GM18517 (cell line): ENCODE measurements around the gene POLG.
A peak's percentile ranks its signal among the peaks of the same experiment; 100 is the strongest.

Experiments used
- ATAC-seq: cut with Tn5 transposase; IDR thresholded peaks from one replicate; pipeline ENCODE4 v1.9.1; 2021; ENCODE audit warnings: mild to moderate bottlenecking, moderate library complexity; ENCODE audit not compliant: unreplicated experiment

The POLG gene

DNA sequence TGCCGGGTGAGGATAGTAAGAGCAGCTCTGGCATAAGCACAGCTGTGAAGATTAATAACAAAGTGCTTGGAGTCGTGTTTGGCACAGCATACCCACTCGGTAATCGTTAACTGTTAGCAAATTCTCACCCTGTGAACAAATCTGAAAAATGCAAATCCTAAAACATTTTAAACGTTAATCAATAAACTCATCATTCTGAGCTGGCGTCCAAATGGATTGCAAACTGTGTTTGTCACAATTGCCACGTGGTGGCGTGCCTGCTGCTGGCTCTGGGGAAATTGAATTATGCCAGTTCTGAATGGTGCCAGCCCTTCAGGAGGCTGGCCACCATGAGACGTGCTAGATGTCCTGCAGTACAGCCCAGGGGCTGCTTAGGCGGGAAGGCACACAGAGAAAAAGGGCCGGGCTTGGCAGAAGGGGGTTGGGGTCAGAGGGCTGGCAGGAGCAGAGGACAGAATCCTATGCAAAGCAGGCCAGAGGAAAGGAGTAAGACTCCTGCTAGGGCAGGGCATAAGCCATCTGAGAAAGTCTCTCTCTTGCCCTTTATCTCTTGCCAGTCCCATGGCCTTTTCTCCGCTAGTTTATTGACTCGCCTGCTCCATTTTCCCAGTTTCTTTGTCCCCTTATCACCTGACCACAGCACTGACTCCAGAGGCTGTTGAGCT lies 22.1 kb upstream of the POLG start:
- no peak for ATAC-seq

DNA sequence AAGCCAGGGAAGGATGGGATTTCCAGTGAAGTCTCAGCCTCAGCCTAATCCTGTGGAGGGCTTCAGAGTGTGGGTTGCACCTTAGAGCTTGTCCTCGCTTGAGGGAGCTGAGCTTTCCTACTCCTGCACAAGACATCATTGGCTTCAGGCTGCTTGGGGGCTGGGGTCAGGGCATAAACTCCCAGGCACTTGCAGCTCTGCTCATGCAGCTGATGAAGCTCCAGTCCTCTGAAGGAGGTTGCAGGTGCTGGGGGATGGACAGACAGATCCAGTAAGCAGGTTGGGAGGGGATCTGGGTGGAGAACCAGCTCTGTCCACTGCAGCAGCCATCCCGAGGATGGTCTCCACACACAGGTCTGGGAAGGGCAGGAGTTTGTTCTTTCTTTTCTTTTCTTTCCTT lies 19.4 kb upstream of the POLG start:
- ATAC-seq: no peak

DNA sequence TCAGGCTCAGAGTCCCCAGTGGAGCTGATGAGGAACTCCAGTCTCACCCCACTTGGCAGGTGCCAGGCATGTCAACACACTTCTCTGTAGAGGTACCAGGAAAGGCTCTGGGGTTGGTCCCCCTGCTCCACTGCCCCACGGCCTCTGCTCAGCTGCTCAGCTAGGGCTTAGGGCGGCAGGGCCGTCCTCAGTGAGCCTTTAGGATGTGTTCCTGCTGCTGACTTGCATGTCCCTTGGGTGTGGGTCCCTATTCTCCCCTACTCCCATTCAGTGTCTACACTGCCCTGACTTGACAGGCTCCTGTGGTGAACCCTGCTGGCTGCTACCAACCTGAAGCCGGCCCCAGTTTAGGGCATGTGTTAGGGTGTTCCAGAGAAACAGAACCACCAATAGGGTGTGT lies 17.9 kb upstream of the POLG start:
- ATAC-seq: no peak

DNA sequence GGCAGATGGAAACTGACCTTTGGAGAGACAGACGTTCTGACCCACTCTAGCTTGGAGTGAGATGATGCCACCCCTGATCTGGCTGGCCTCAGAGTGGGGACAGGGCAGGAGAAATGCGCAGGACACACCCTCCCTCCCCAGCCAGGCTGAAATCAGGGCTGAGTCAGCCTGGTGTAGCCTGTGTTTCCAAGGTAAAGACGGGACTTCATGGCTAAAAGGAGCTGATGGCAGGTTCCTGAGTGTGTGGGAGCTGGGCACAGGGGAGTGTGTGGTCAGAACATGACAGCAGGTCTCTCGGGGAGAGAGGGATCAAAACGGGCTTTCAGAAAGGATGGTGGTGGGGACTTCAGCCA lies 14.6 kb upstream of the POLG start:
- ATAC-seq: no peak

DNA sequence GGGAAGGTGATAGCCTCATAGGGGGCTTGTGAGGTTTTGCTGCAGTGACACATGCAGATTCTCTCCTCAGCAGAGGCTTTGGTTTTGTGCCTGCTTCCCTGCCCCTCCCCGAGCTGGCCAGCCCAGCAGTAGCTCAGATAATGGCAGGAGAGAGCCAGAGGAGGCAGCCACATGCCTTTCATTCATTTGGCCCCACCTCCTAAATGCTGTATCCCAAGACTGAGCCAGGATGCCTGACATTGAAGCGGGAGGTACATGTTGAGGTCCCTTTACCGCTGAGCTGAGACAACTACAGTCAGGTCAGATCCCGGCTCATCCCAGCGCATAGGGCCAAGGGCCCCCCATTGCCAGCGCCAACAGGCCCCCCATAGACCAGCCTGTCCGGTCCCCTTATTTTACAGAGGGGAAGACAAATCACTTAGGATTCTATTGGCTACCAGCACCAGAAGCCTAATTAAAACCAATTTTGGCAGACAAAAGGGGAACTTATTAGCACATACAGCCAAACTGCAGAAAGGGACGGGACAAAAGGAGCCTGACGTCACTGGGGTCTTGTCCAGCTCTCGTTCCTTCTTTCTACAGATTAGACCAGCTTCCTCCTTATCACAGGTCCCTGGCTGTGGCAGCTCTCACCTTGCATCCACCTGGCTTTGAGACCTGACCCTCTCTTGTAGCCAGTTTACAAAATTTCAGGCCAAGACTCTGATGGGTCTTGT lies 12.1 kb upstream of the POLG start:
- no peak for ATAC-seq

DNA sequence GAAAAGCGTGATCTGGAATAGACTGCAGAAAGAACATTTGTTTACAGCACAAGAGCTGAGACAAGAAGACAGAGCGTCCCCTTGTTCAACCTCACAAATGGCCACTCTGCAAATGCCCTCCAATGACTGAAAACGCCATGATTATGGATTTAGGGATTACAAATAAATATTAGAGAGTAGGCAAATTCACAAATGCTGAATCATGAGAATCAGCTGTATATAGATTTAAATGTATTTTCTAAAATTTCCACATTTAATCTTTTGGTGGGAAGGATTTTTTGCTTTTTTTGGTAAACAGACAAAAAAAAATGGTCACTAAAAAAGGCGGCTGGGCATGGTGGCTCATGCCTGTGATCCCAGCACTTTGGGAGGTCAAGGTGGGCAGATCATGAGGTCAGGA lies 10.6 kb upstream of the POLG start:
- ATAC-seq: no peak

DNA sequence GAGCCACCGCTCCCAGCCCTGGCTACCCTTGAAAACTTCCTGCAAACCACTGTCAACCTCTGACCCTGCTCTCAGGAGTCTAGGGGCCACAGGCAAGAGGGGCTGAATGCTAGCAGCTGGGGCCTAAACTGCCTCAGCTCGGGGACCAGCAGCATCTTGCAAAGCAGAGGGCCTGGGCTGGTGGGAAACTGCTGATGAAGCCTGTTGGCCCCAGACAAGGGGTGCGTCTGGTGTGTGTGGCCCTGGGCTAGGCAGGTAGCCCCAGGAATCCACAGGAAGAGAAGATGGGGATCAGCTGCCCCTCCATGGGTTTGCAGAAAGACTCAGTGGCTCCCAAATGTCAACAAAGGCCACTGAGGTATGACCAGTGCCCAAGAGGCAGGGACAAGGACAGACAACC lies 8.2 kb upstream of the POLG start:
- no peak for ATAC-seq

DNA sequence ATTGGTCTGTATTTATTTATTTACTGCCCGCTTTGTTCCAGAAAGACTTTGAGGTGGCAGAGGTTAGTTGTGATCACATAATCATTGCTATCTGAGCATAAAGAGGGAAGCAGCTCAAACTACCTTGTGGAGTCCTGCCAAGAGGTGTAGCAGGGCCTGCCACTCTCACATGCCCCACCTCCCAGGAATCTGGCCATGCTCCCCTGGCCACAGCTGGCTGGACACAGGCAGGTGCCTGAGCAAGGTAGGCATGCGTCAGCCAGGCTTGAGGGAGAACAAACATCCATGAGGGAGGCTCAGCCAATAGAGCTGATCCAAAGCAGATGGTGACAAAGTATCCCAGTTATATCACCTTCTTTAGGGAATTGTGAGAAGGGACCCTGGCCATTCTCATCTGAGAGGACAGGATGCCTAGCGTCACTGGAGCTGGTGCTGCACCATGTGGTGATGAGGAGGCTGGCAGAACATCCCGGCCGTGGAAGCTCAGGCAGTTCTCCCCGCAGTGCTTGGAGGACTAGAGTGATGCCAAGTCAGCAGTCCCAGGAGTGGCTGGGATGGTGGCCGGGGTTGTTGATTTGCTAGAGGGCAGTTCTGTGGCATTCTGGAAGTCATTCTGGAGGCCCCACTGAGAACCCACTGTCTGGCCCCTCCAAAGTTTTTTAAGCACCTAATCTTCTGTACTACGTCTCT lies 6.8 kb upstream of the POLG start:
- ATAC-seq: no peak

DNA sequence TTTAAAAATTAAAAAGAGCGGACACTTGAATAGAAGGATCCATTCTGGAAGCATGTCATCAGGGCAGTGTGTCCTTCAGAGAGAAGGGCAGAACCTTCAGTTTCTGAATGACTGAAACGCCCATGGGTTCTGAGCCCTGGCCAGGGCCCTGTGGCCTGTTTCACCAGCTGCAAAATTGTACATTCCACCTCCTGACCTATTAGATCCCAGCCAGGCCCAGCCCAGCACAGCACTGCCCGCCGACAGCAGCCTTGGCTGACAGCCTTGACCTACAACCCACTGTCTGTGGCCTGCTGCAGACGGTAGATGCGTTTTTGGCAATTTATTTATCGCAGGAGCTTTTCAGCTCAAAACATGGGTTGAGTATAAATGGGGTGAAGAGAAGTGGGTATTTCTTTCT lies 5.9 kb upstream of the POLG start:
- ATAC-seq: no peak

DNA sequence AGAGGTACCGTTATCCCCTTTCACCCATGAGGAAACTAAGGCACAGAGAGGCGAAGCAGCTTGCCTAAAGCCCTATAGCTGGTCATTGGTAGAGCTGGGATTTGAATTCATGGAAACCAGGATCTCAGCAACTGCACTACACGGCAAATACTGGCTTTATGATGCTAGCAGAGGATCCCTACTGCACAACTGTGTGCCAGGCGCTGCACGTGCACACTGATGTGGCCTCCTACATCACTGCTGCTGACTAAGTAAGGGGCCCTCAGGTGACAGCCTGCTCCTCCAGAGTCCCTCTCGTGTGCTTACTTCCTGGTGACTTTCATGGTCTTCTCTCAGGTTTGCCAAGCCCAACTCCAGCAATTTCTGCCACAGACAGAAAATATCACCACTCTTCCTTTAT lies 3.4 kb upstream of the POLG start:
- no peak for ATAC-seq

DNA sequence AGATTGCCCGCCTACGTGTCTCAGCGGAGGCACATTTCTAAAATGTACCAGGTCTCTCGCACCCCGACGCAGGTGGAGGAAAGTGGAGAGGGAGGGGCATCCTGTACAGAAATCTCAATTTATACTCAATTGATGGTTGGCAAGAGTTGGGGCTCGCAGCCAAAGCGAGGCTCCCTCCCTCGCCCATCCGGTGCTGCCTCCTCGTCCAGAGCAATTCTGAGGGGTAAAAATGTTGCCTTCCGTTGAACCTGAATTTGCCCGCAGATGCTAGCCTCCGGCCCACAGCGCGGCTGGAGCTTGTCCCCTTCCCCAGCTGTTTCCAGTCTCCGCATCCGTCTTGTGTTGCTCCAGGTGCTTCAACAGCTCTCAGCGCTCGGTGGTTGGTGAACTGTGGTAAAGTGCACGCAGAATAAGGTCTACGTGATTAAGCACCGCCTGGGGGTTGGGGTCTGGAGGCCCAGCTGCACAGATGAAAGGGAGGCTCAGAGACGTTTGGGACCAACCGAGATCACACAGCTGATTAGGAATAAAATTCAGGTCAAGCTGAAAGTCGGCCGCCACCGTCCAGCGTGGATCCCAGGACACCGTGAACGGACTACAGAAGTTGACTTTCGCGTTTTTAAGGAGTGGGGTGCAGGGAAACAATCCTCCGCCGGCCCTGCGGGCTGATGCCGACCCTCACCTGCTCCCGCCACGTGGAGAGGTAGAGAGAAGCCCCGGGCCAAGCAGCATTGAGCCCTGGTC lies 846 bp upstream of the POLG start:
- no peak for ATAC-seq

DNA sequence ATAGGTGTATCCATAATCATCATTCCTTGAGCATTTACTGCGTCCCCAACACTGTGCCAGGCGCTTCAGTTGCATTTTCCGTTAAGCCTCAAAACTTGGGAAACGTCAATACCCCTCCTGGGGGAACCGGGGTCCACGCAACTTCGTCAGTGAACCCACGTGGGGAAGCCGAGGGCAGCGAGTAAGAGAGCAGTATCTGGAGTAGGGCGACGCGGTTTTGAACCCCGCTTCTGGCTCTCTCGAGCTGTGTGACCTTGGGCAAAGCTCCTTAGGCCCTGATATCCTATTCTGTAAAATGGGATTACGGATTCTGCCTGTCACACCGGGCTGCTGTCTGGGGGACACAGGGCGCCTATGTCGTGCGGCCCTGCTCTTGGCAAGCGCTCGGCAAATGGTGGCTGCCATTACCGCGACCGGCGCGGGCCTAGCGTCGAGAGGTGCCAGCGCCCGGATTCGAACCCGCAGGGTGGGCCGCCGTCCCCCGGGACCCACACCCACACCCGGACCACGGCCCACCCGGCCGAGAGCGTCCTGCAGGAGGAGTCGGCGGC lies 590 bp downstream of the POLG start:
- peak; percentile 22 for ATAC-seq

DNA sequence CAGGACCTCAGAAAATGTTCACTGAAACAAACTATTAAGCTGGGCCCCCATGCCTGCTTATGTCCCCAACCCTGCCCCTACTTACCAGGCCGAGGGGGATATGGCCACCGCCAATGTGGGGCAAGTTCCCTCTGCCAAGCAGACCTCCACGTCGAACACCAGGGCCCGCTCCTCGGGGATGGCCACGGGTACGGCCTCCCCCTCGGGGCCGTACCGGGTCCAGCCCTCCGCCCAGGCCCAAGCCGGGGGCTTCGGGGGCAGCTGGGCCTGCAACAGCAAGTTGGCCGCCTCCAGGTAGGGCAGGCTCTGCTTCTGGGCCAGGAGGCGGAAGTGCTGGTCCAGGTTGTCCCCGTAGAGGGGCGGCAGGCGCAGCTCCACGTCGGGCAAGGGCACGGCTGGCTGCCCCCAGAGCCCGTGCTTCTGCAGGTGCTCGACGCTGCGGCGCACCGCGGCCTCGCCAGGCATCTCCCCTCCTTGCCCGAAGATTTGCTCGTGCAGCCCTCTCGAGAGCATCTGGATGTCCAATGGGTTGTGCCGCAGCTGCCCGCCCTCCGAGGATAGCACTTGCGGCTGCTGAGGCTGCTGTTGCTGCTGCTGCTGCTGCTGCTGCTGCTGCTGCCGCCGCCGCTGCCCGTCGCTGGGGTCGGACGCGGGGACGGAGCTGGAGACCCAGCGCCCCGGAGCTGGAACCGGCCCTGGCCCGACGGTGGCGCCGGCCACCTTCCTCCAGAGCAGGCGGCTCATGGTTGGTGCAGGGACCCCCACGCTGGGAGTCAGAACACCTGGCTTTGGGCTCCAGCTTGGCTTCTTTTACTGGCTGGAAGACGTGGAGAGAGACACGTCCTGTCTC lies 1.4 kb downstream of the POLG start:
- ATAC-seq: no peak

DNA sequence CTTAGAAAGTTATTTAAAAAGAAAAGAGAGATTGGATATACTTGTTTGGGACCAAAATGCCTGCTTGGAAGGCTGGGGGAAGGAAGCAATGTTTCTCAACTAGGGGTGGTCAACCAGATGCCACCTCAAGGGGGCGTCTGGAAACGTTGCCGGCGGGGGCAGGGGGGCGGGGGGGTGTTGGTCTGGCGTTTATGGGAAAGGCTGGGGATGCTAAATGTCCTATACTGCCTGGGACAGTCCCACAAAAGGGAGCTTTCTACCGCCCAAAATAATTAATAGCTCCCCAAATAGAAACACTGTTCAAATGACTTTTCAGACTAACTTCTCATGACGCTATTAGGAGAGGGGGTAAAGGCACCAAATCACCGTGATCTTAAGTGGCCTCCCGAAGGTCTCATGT lies 2.2 kb downstream of the POLG start:
- no peak for ATAC-seq

DNA sequence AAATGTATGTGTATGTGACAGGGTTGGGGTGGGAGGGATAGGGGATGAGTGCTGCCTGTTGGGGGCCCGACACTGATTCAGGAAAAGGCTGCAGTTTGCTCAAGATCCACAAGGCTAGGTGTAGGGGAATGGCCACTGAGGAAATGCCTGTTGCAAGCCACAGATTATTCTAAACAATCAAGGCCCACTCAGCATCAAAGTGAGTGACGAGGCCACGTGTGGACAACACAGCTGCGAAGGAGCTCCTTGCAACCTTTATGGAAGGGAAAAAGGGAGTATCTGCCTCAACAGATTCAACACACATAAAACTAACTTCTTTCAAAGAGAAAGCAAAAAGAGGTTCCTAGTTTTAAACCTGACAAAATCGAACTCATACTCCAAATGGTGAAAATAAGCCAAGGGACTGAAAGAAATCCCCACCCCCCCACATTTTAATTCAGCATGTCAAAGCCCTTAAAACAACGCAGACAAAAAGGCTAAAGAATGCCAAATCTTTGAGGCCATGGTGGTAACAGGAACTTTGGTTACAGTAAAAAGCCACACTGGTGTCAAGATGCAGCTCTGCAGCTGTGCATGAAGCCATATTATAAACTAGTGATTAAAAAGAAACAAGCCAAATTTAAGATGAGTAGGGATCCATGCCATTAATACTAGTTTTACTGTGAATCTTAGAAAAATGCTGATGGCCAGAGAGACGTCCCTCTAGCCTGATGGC lies 3.6 kb downstream of the POLG start:
- ATAC-seq: no peak

DNA sequence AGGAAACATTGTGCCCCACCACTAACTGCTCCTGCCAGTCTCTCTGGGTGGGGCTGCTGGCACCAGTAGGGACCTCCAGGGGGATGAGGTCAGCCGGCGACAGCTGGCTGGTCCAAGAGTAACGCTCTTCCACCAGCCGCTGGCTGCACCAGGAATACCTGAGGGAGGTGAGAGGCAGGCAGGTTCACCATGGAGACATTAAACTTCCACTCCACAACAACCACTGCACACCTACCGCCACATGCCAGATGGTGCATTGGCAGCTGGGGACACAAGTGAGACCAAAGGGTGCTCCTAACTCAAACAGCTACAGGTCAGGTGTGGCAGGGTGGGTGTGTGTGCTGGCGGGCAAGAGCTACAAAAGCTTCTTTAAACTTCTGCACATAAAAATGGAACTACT lies 4.5 kb downstream of the POLG start:
- ATAC-seq: no peak

DNA sequence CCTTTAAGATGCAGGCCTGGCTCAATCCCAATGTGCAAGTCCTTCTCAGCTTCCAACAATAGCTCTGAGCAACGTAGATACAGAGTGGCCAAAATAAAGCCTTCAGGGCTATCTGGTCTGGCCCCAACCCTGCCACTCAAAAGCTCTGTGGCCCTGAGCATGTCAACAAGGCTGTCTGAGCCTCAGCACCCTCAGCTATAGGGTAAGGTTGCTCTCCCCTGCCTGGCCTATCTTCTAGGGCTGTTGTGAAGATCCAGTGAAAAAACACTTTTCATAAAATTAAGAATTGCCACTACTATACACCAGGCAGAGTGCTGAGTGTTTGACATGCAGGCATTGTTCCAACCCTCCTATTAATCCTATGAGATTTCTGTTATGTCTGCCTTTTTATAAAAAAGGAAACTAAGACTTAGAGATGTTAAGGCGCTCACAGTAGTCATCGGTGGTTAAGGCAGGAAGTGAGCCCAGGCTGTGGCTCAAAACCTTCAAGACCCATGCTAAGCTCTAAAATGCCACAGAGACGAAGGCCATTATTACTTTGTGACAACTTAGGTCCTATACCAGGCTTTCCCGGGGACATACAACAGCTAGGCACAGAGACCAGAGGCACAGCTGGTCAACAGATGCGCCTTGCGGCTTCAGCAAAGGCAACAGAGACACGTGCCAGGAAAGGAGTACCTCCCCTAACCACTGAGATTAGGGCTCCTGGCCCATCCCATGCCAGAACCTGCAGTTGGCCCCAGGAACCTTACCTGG lies 5.1 kb downstream of the POLG start:
- ATAC-seq: no peak

DNA sequence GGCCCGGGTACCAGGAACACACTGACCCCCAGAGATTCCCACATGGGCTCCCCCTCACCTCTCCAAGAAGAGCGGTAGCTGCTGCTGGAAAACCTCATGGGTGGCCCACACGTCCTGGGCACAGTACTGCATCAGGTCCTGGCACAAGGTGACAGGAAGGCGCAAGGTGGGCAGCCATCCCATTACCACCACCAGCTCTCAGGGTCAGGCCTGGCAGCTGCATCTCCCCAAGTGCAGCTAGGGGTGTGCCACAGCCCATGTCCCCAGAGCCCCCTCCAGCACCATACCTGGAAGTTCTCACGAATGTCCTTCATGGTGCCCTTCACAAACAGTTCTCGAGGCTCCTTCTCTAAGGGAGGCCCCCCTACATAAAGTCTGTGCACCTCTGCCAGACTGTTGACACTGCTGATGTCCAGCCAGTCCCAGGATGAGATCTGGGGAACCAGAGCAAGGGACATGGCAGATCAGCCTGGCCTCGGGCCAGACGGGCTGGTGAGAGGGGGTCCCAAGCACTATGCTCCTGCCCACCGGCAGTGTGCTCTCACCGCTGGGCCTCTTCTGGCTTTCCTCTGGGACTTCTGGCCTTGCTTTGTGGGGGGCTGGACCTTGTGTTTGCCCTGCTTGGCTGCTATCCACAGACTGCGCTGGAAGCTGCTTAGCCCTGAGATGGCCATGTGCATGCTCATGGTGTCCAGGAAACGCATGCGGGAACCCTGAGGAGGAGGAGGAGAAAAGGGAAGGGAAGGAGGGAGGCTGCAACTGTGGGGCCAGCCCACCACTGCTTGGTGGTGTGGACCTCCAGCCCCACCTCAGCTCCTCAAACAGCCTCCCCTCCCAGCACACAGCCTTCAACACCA lies 6.0 kb downstream of the POLG start:
- ATAC-seq: no peak
